Esophagus muscularis mucosa (tissue), 4 donors: Measurements from ENCODE around the gene IQCE. TPM values are rescaled to one million over a fixed set of nuclear protein-coding genes. Genes with fewer than 3 reads are reported as not detected.

Experiments used
- DNase-seq: peaks from one replicate; pipeline ENCODE4 v3.0.0-alpha.2; 2017; ENCODE audit errors: extremely low spot score
- H3K27ac ChIP-seq, 4 donors: fragments of 200-600 bp; sonication (generic); replicated peaks in 1 of 4; 1 replicate in 3 of 4; 2 replicates in 1 of 4; pipeline ENCODE4 v1.5.1; 2016 to 2019; ENCODE audit warnings: mild to moderate bottlenecking in 1 of 4
- H3K27me3 ChIP-seq, 4 donors: fragments of 200-600 bp; sonication (generic); one replicate each; pipeline versions ENCODE4 v1.5.1 to v1.6.0; 2016 to 2019
- H3K36me3 ChIP-seq, 4 donors: fragments of 200-600 bp; sonication (generic); one replicate each; pipeline ENCODE4 v1.5.1; 2016 to 2019
- H3K4me1 ChIP-seq, 4 donors: fragments of 200-600 bp; sonication (generic); one replicate each; pipeline ENCODE4 v1.5.1; 2016 to 2019
- H3K4me3 ChIP-seq, 4 donors: fragments of 200-600 bp; sonication (generic); 1 replicate in 2 of 4; 2 replicates in 2 of 4; pipeline ENCODE4 v1.5.1; 2016 to 2019; ENCODE audit warnings: mild to moderate bottlenecking in 4 of 4, moderate library complexity in 1 of 4
- H3K9me3 ChIP-seq, 4 donors: fragments of 200-600 bp; sonication (generic); 1 replicate in 3 of 4; 2 replicates in 1 of 4; pipeline ENCODE4 v1.5.1; 2016 to 2019
- EP300 ChIP-seq: sonication (generic); formaldehyde crosslinking; IDR thresholded peaks from one replicate; pipeline ENCODE4 v1.6.1; 2017; ENCODE audit warnings: antibody characterized with exemption
- POLR2A ChIP-seq: fragments of 450-650 bp; IDR thresholded peaks from one replicate; pipeline ENCODE4 v1.6.1; 2017; ENCODE audit warnings: antibody characterized with exemption, moderate library complexity, mild to moderate bottlenecking, low read depth
- POLR2AphosphoS5 ChIP-seq, 2 donors: sonication (generic); formaldehyde crosslinking; IDR thresholded peaks; one replicate each; pipeline ENCODE4 v1.6.1; 2017; ENCODE audit warnings: antibody characterized with exemption in 2 of 2
- WGBS: methylation state at CpG from one replicate; pipeline ENCODE4 v1.1.5; 2018; 5-methylcytosine and 5-hydroxymethylcytosine counted together
- intact Hi-C: fragments of 100-400 bp; cut with DNase I; formaldehyde crosslinking; loops from one replicate; pipeline ENCODE4 v1.15.1; 2023
- total RNA-seq, 4 donors: library from RNA; depleted of rRNA; stranded (reverse); fragments of >200 nt; gene quantifications; one replicate each; pipeline versions ENCODE4 v1.1.0 to v1.2.1, GENCODE V29; 2016
- TF ChIP-seq, protein P1 (sequence below), 3 experiments: fragments of 200-600 bp in 2 of 3; fragments of 450-650 bp in 1 of 3; sonication (generic) in 2 of 3; IDR thresholded peaks; one replicate each; pipeline ENCODE4 v1.5.1; 2017 to 2019; ENCODE audit warnings: antibody characterized with exemption in 3 of 3, mild to moderate bottlenecking in 2 of 3, moderate library complexity in 1 of 3

Gene IQCE
- total RNA-seq, 4 donors from 2014 or later, result 13.0 to 22.4 (median 18.0) TPM

DNA sequence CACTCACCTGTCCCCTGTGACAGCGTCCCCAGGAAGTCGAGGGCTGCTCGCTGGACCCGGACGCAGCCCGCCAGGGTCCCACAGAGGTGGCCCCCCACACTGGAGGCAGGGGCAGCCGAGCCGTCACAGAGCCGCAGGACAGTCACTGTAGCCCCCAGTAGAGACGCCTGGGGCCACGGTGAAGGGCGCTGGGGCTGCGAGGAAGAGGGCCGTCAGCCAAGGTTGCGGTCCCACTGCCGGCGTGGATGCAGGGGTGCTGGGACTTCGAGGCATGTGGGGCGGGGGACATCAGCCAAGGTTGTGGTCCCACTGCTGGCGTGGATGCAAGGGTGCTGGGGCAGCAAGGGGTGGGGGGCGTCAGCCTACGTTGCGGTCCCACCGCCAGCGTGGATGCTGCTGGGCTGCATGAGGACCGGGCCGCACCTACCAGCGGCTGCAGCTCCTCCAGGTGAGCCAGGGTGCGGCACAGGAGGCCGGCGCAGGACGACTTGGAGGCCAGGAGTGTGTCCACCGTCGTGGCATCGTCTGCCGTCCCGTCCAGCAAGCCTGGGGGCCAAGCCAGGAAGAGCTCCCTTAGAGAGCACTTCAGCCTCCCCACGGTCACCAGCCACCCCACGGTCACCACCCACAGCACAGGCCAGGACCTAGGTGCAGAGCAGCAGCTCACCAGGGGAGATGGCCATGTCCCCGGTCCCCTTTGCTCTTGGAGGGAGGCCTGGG lies 17.3 kb upstream of the IQCE start:
- Histone ChIP-seq H3K4me1 (no peaks in the 10 kb centered on the region), H3K36me3 (peaks cover 52 to 92% (median 84%) of the 10 kb centered on the region in 4 donors), H3K4me3 (no peak overlapping the region), H3K27me3 (no peaks in the 10 kb centered on the region), H3K27ac (no peak overlapping the region), H3K9me3 (no peaks in the 10 kb centered on the region)
- no peak for DNase-seq
- WGBS, result 94% methylated on average over 20 of the region's 40 CpGs
- intact Hi-C loops, result no loop called here
- TF ChIP-seq EP300 (no peak), POLR2A (no peak), POLR2AphosphoS5 (IDR thresholded peaks at IDR 0.05) (no peak)
- TF ChIP-seq, protein P1, sequence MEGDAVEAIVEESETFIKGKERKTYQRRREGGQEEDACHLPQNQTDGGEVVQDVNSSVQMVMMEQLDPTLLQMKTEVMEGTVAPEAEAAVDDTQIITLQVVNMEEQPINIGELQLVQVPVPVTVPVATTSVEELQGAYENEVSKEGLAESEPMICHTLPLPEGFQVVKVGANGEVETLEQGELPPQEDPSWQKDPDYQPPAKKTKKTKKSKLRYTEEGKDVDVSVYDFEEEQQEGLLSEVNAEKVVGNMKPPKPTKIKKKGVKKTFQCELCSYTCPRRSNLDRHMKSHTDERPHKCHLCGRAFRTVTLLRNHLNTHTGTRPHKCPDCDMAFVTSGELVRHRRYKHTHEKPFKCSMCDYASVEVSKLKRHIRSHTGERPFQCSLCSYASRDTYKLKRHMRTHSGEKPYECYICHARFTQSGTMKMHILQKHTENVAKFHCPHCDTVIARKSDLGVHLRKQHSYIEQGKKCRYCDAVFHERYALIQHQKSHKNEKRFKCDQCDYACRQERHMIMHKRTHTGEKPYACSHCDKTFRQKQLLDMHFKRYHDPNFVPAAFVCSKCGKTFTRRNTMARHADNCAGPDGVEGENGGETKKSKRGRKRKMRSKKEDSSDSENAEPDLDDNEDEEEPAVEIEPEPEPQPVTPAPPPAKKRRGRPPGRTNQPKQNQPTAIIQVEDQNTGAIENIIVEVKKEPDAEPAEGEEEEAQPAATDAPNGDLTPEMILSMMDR (IDR thresholded peaks at IDR 0.05), result no peak

DNA sequence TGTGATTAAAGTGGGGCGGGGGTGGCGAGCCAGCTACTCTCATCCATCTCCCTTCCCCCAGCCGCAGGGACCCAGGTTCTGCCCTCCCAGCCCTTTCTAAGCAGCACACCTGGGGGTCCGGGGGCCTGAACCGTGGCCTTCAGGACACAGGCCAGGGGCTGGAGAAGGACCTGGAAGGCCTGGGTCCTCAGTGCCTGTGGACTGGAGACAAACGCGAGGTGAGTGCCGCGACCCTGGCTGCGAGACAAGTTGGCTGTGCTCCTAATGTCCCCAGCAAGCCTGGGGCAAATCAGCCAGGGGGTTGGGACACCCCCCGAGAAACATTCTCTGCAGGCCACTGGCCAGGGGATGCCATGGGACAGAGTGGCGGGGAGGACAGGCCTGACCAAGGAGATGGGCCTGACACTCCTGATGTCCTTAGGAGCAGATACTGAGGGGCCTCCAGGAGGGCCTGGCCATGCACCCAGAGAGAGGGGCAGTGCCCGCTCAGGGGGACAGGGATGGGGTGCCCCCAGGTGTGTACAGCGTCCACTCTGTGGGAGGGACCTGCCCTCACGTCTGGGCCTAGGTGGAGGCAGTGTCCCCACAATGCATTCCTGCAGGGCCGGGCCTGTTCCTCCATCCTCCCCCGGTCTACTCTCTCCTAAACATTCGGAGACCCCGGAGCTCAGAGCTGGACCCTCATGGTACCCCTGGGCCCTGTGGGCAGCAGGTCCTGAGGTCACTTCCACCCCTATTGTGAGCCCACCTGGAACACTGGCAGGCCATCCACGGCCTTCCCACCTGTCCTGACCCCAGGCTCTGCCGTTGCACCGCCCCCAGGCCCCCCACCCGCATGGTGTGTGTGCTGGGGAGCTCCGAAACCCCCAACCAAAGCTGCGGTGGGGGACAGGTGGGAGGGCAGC lies 16.5 kb upstream of the IQCE start:
- WGBS, result 91% methylated on average over 14 of the region's 25 CpGs
- intact Hi-C loops, result no loop called here
- Histone ChIP-seq H3K27me3 (no peaks in the 10 kb centered on the region), H3K36me3 (peaks cover 60 to 98% (median 92%) of the 10 kb centered on the region in 4 donors), H3K9me3 (no peaks in the 10 kb centered on the region), H3K27ac (no peak overlapping the region), H3K4me3 (no peak overlapping the region), H3K4me1 (no peaks in the 10 kb centered on the region)
- TF ChIP-seq EP300 (no peak), POLR2A (no peak), POLR2AphosphoS5 (IDR thresholded peaks at IDR 0.05) (no peak)
- TF ChIP-seq, protein P1 (IDR thresholded peaks at IDR 0.05), result no peak
- no peak for DNase-seq

DNA sequence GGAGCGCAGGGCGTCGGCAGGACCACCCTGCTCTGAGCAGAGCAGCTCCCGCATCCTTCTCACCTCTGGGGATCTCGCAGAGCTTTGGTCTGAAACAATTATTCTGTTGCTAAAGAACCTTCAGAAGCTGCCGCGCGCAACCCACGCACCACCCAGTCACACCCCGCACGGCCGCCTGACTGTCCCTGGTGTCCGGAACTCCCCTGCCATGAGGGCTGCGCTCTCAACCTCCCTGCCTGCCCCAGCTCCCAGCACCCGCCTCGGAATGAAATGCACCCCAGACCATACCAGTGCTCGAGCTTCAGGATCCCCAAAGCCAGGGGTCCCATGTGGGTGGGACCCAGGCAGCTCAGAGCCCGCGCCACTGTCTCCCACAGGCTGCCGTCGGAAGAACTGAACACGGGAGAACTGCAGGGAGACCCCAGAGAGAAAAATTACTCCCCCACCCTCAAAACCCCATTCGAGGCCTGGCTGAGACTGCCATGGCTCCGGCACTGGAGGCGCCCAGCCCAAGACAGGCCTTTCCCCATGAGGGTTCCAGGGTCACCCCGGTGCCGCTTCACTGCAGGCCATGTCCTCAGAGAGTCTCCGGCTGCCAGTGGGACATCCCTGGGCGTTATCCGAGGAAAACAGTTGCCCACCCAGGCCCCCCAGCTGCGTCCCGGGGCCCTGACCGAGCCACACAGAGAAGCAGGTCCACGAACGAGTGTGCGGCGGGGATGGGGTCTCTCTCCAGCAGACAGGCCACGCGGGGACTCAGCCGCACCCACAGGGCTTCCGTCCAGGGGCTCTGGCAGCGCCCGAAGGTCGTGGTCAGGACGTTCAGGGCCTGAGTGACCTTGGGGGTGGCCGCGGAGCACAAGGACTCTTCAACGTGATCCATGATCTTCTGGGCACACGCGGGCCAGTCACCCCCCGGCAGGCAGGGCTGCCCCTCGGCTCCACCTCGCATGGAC lies 15.6 kb upstream of the IQCE start:
- intact Hi-C loops, result no loop called here
- Histone ChIP-seq H3K4me3 (no peak overlapping the region), H3K9me3 (no peaks in the 10 kb centered on the region), H3K27me3 (no peaks in the 10 kb centered on the region), H3K27ac (no peak overlapping the region), H3K4me1 (no peaks in the 10 kb centered on the region), H3K36me3 (peaks cover 61 to 100% (median 96%) of the 10 kb centered on the region in 4 donors)
- 92% methylated on average over 22 of the region's 53 CpGs for WGBS
- no peak for DNase-seq
- no peak for TF ChIP-seq POLR2AphosphoS5 (IDR thresholded peaks at IDR 0.05)
- TF ChIP-seq, protein P1 (IDR thresholded peaks at IDR 0.05), result no peak
- TF ChIP-seq POLR2A, result no peak
- TF ChIP-seq EP300, result no peak

DNA sequence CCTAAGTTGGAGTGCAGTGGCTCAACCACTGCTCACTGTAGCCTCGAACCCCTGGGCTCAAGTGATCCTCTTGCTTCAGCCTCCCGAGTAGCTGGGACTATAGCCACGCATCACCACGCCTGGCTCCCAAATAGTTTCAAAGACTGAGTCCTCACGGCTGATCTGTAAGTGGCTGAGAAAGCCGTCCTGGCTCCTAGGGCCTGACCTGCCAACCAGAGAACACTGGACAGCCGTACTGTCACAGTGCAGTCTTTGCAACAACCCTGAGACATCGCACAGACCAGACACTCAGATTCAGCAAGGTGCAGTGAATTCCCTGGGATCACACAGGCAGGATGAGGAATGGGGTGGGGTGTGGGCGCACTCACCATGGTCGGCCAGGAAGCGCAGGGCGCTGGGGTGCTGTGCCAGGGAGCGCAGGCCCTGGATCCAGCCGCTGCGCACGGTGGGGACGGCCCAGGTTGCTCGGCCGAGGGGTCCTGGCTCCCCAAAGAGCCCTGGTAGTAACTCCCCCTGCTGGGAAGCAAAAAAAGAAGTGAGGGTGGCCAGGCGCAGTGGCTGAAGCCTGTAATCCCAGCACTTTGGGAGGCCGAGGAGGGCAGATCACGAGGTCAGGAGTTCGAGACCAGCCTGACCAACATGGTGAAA lies 14.1 kb upstream of the IQCE start:
- H3K9me3 ChIP-seq, result no peaks in the 10 kb centered on the region
- H3K4me3 ChIP-seq, result no peak overlapping the region
- TF ChIP-seq EP300 (no peak), POLR2A (no peak), POLR2AphosphoS5 (IDR thresholded peaks at IDR 0.05) (no peak)
- TF ChIP-seq, protein P1 (IDR thresholded peaks at IDR 0.05), result no peak
- no peaks in the 10 kb centered on the region for H3K27me3 ChIP-seq
- H3K4me1 ChIP-seq, result no peaks in the 10 kb centered on the region
- no peak overlapping the region for H3K27ac ChIP-seq
- intact Hi-C loops, result no loop called here
- peaks cover 47 to 100% (median 95%) of the 10 kb centered on the region in 4 donors for H3K36me3 ChIP-seq
- WGBS, result 93% methylated on average over 13 of the region's 23 CpGs
- no peak for DNase-seq
